CD4-positive, alpha-beta T cell treated with Interleukin-15 for 4 hours (primary cell): ENCODE measurements around the gene FOXL3.
"Not testable (repeated sequence)": the region's sequence is repeated elsewhere in the genome, so short reads cannot be mapped to it uniquely, and the experiment has no call there.

ENCODE experiments used
- DNase-seq: peaks from one replicate; pipeline ENCODE4 v3.0.0-alpha.2; 2020; ENCODE audit warnings: low spot score

Gene FOXL3

GRCh38 chr7:289756-290553 lies at the start of gene FOXL3:
FOXL3 (plus strand) TSS chr7:290170; CDS start chr7:290170, 0 bp downstream.
- DNase-seq = no peak

- no peak for DNase-seq
These were observed 49.0 kb upstream of the FOXL3 start for GRCh38 chr7:240887-241421.

- DNase-seq = no peak
These were observed 48.5 kb upstream of the FOXL3 start for GRCh38 chr7:241513-241912.

GRCh38 chr7:242826-243579 lies 47.0 kb upstream of the FOXL3 start:
- not testable (repeated sequence) for DNase-seq

- not testable (repeated sequence) for DNase-seq
These were observed 46.4 kb upstream of the FOXL3 start for GRCh38 chr7:243580-243978.

- no peak for DNase-seq
These were observed 45.0 kb upstream of the FOXL3 start for GRCh38 chr7:244974-245373.

GRCh38 chr7:245574-246295 lies 44.2 kb upstream of the FOXL3 start:
- no peak for DNase-seq

- no peak for DNase-seq
These were observed 43.5 kb upstream of the FOXL3 start for GRCh38 chr7:246451-246850.

GRCh38 chr7:247181-247580 lies 42.8 kb upstream of the FOXL3 start:
- DNase-seq = no peak

GRCh38 chr7:247636-248035 lies 42.3 kb upstream of the FOXL3 start:
- DNase-seq = no peak

- no peak for DNase-seq
These were observed 41.1 kb upstream of the FOXL3 start for GRCh38 chr7:248732-249435.

GRCh38 chr7:249989-250388 lies 40.0 kb upstream of the FOXL3 start:
- no peak for DNase-seq

GRCh38 chr7:250523-250922 lies 39.4 kb upstream of the FOXL3 start:
- DNase-seq = no peak

- DNase-seq = no peak
These were observed 39.0 kb upstream of the FOXL3 start for GRCh38 chr7:251005-251404.

GRCh38 chr7:251446-252175 lies 38.4 kb upstream of the FOXL3 start:
- no peak for DNase-seq

- DNase-seq = no peak
These were observed 37.6 kb upstream of the FOXL3 start for GRCh38 chr7:252216-252965.

GRCh38 chr7:252981-253380 lies 37.0 kb upstream of the FOXL3 start:
- no peak for DNase-seq

GRCh38 chr7:253581-254336 lies 36.2 kb upstream of the FOXL3 start:
- no peak for DNase-seq

GRCh38 chr7:254337-255037 lies 35.5 kb upstream of the FOXL3 start:
- DNase-seq = no peak
